K562 (cell line): ENCODE results near the gene SEMA6B. TPM values are rescaled to one million over a fixed set of nuclear protein-coding genes. Genes with fewer than 3 reads are reported as not detected.

Experiments
- ATAC-seq: fragments of 200-7000 bp; cut with Tn5 transposase; 3 replicates; pipeline ENCODE4 v1.9.1; 2020; ENCODE audit warnings: moderate library complexity
- BruUV-seq: library from RNA; stranded (reverse); fragments of 400-500 nt; replicated peaks from 2 replicates; lab custom pipeline; 2021; lab: Mats Ljungman, UMichigan
- CTCF ChIA-PET: fragments of 300-600 bp; formaldehyde crosslinking; extraction: SDS; loops from one replicate; lab custom pipeline; 2021; ENCODE audit warnings: low intra/inter-chr PET ratio; lab: Yijun Ruan, JAX
- POLR2A ChIA-PET: fragments of 300-600, 350-650 bp; sonication (Branson Sonifier 250); formaldehyde crosslinking; extraction: SDS; loops from one replicate; lab custom pipeline; 2021; ENCODE audit warnings: antibody characterized with exemption, inconsistent platforms; lab: Yijun Ruan, JAX
- DNase-seq, 4 experiments: peaks; one replicate each; pipeline versions ENCODE4 v3.0.0 to v3.0.0-alpha.2; 2011 to 2018; ENCODE audit warnings: low spot score in 3 of 4, mixed read lengths in 3 of 4; ENCODE audit errors: extremely low read depth in 1 of 4
- FAIRE-seq: peaks from 2 replicates; lab custom pipeline; 2011; peaks lifted over from hg19 to GRCh38; lab: Jason Lieb, UNC
- H2AFZ ChIP-seq: 2 replicates; pipeline ENCODE4 v1.6.0; 2011; ENCODE audit warnings: low read depth, low read length, control low read depth, inconsistent platforms
- H3K27ac ChIP-seq: fragments of 200-600 bp; 3 replicates; pipeline ENCODE4 v1.8.0; 2011; ENCODE audit warnings: low read depth, mild to moderate bottlenecking, control low read depth, inconsistent platforms, low read length, moderate library complexity, mixed read lengths; ENCODE audit errors: extremely low read depth
- H3K27me3 ChIP-seq, 2 experiments: fragments of 300-600 bp in 1 of 2; 2 replicates in 1 of 2; 3 replicates in 1 of 2; pipeline versions ENCODE4 v1.6.0 to v1.8.0; 2011; ENCODE audit warnings: inconsistent platforms in 2 of 2, low read length in 2 of 2, mild to moderate bottlenecking in 1 of 2, mixed read lengths in 1 of 2, moderate library complexity in 1 of 2; ENCODE audit not compliant: control insufficient read depth in 2 of 2, insufficient read depth in 2 of 2
- H3K36me3 ChIP-seq: fragments of 300-600 bp; 3 replicates; pipeline ENCODE4 v1.8.0; 2011; ENCODE audit warnings: mild to moderate bottlenecking, low read length, inconsistent platforms; ENCODE audit not compliant: control insufficient read depth, insufficient read depth
- H3K4me1 ChIP-seq, 2 experiments: fragments of 200-600 bp in 1 of 2; replicated peaks in 1 of 2; 2 replicates in 1 of 2; 3 replicates in 1 of 2; pipeline versions ENCODE4 v1.5.1 to v1.8.0; 2011; ENCODE audit warnings: inconsistent platforms in 2 of 2, low read length in 2 of 2, mild to moderate bottlenecking in 1 of 2, mixed read lengths in 1 of 2, moderate library complexity in 1 of 2; ENCODE audit not compliant: control insufficient read depth in 2 of 2, insufficient read depth in 2 of 2
- H3K4me2 ChIP-seq: 2 replicates; pipeline ENCODE4 v1.6.1; 2011; ENCODE audit warnings: low read length, control low read depth, inconsistent platforms, mixed read lengths; ENCODE audit not compliant: insufficient read depth
- H3K4me3 ChIP-seq: fragments of 200-600 bp; sonication (generic), shearing (Covaris generic); 2 replicates; pipeline ENCODE4 v1.5.1; 2016; ENCODE audit warnings: control low read depth, inconsistent platforms
- H3K79me2 ChIP-seq: fragments of 200-600 bp; 3 replicates; pipeline ENCODE4 v1.8.0; 2011; ENCODE audit warnings: low read length, inconsistent platforms; ENCODE audit not compliant: control insufficient read depth, insufficient read depth
- H3K9ac ChIP-seq, 2 experiments: 2 replicates each; pipeline versions ENCODE4 v1.6.0 to v1.6.1; 2011; ENCODE audit warnings: low read depth in 2 of 2, low read length in 2 of 2, control low read depth in 1 of 2, inconsistent platforms in 1 of 2, mild to moderate bottlenecking in 1 of 2, mixed read lengths in 1 of 2; ENCODE audit not compliant: insufficient read depth in 1 of 2
- H3K9me1 ChIP-seq: one replicate; pipeline ENCODE4 v1.6.0; 2011; ENCODE audit warnings: inconsistent platforms, mild to moderate bottlenecking, low read length, moderate library complexity; ENCODE audit not compliant: control insufficient read depth, insufficient read depth
- H3K9me3 ChIP-seq: replicated peaks from 2 replicates; pipeline ENCODE4 v1.5.1; 2011; ENCODE audit warnings: low read depth, low read length, inconsistent platforms; ENCODE audit not compliant: control insufficient read depth, insufficient read depth
- H4K20me1 ChIP-seq: replicated peaks from 2 replicates; pipeline ENCODE4 v1.6.1; 2011; ENCODE audit warnings: low read length, inconsistent platforms, mixed read lengths; ENCODE audit not compliant: control insufficient read depth, insufficient read depth
- BCOR ChIP-seq: fragments of 450-650 bp; IDR thresholded peaks from 2 replicates; pipeline ENCODE4 v1.6.1; 2016
- DACH1 ChIP-seq: fragments of 450-650 bp; IDR thresholded peaks from 2 replicates; pipeline ENCODE4 v1.6.1; 2018; ENCODE audit not compliant: partially characterized antibody
- DMBX1 ChIP-seq: fragments of 250-450 bp; sonication (Bioruptor Pico); IDR thresholded peaks from 2 replicates; pipeline ENCODE4 v1.8.0; 2022; ENCODE audit warnings: inconsistent platforms, mild to moderate bottlenecking, moderate library complexity, borderline replicate concordance
- TFAM ChIP-seq: fragments of 250-450 bp; sonication (Bioruptor Pico); conservative IDR thresholded peaks from 2 replicates; pipeline ENCODE4 v1.5.0; 2021; ENCODE audit warnings: mild to moderate bottlenecking, moderate library complexity
- ZNF282 ChIP-seq: sonication (generic); formaldehyde crosslinking; IDR thresholded peaks from 2 replicates; pipeline ENCODE4 v1.8.1; 2023; ENCODE audit warnings: missing genetic modification reagents
- WGBS: fragments of 100-300 bp; shearing (Covaris generic); methylation state at CpG from one replicate; pipeline ENCODE4 v1.1.6; 2016; ENCODE audit warnings: low coverage, mixed read lengths; ENCODE audit not compliant: insufficient coverage; ENCODE audit errors: missing lambda C conversion rate; 5-methylcytosine and 5-hydroxymethylcytosine counted together
- in situ Hi-C: fragments of 300-500 bp; cut with MboI; formaldehyde crosslinking; loops from 4 replicates; pipeline ENCODE4 v1.15.0; 2018; ENCODE audit warnings: inconsistent platforms, mixed read lengths
- intact Hi-C: fragments of 100-400 bp; cut with micrococcal nuclease; formaldehyde crosslinking; loops from 2 replicates; pipeline ENCODE4 v1.14.2; 2022
- polyA plus RNA-seq, 8 experiments: library from polyadenylated mRNA; depleted of rRNA in 4 of 8; stranded (reverse) in 5 of 8; unstranded in 3 of 8; fragments of >200 nt; fragmentation: Nextera tagmentation in 2 of 8; fragmentation: Illumina TruSeq in 1 of 8; extraction: Ambion mirVana in 2 of 8; extraction: Trizol in 1 of 8; gene quantifications; 2 replicates each; pipeline versions ENCODE4 v1.2.1 to v1.2.3, GENCODE V29; 2011 to 2014; ENCODE audit warnings: inconsistent platforms in 1 of 8, missing spikeins in 1 of 8
- total RNA-seq, 7 experiments: library from RNA; depleted of rRNA in 6 of 7; stranded (reverse); fragments of >200 nt in 6 of 7; fragmentation: Illumina TruSeq in 2 of 7; extraction: Trizol in 2 of 7; gene quantifications; 2 replicates each; pipeline versions ENCODE4 v1.2.1 to v1.2.3, GENCODE V29; 2011 to 2021; ENCODE audit warnings: low replicate concordance in 1 of 7
- TF ChIP-seq, protein P1 (sequence below): fragments of 150-350 bp; conservative IDR thresholded peaks from 2 replicates; pipeline ENCODE4 v1.6.1; 2014; ENCODE audit warnings: low read length
- TF ChIP-seq, protein P2 (sequence below): sonication (generic); formaldehyde crosslinking; IDR thresholded peaks from 2 replicates; pipeline ENCODE4 v1.9.0; 2022; ENCODE audit warnings: mild to moderate bottlenecking, missing genetic modification reagents
- TF ChIP-seq, protein P3 (sequence below): fragments of 250-450 bp; sonication (Bioruptor Pico); IDR thresholded peaks from 2 replicates; pipeline ENCODE4 v1.5.0; 2021; ENCODE audit warnings: mild to moderate bottlenecking, moderate library complexity
- TF ChIP-seq, protein P4 (sequence below): sonication (generic); formaldehyde crosslinking; IDR thresholded peaks from 2 replicates; pipeline ENCODE4 v1.8.1; 2022; ENCODE audit warnings: missing genetic modification reagents
- TF ChIP-seq, protein P5 (sequence below): fragments of 200-800 bp; sonication (Bioruptor generic); IDR thresholded peaks from 2 replicates; pipeline ENCODE4 v1.6.1; 2017; ENCODE audit warnings: missing genetic modification characterization, missing compliant biosample characterization

Gene SEMA6B
- total and polyA plus RNA-seq, 9 of the 15 experiments (the other 6 are each of a cell fraction or from before 2014, with no cell fraction given), result 0.65 to 4.6 (median 2.5) TPM; not detected in 2

DNA sequence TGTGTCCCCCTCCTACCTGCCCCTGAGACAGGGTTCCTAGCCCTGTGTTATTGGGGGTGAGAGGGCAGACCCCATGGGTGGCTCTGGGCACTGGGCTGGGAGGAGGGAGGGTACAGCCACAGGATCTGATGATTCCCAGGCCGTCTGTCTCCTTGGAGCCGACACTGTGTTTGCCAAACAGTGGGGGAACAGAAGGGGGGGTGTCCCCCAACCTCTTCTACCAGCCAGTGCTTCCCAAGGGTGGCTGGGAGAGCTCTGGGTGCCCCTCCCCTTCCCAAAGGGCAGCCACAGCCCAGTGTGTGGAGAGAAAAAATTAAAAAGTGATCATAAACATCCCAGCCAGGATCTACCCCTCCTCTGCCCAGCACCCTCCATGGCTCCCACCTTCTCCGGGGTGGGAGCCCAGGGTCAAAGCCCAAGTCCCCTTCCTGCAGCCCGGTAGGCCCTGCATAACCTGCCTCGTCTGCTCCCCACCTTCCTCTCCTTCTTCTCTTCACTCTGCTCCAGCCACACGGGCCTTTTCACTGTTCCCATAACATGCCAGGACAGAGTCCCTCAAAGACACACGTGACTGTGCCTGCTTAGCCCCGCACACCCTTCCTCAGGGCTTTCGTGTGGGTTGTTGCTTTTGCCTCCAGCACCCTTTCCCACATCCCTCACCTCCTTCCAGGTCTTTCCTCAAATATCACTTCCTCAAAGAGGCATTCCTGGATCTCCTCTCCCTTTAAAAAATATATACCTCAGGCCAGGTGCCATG lies 39.8 kb downstream of the SEMA6B start:
- Histone ChIP-seq H3K9me3 (no peaks in the 10 kb centered on the region), H3K4me3 (no peak overlapping the region), H3K9me1 (no peaks in the 10 kb centered on the region), H4K20me1 (0 out of 2 replicates have a peak, but pooled peaks cover 3% of the 10 kb centered on the region), H3K27ac (no peak overlapping the region), H3K79me2 (no peaks in the 10 kb centered on the region), H3K9ac (0 out of 4 replicates have a peak overlapping the region, but pooled peaks of 1 of the 2 experiments have one; percentile 17), H3K4me2 (no peak overlapping the region), H3K27me3 (peaks cover 4 to 14% of the 10 kb centered on the region in 2 experiments; a peak in 3 of 5 replicates), H2AFZ (no peak overlapping the region), H3K4me1 (peaks cover 0 to 38% of the 10 kb centered on the region in 2 experiments; a peak in 2 of 5 replicates), H3K36me3 (no peaks in the 10 kb centered on the region)
- ChIA-PET CTCF (no interaction called here), POLR2A (no interaction called here)
- FAIRE-seq (no peak), ATAC-seq (no peak), DNase-seq (no peak)
- BruUV-seq, result no TSS peak
- intact Hi-C loops (no loop called here), in situ Hi-C loops (loop anchor here (5.0 kb wide), 1 partner anchor 247 kb away; no protein-coding TSS in a partner anchor)
- whole genome bisulfite sequencing, result 12% methylated on average over 9 of the region's 9 CpGs
- no peak for TF ChIP-seq TFAM (CRISPR knock-in tag)
- TF ChIP-seq, protein P1, sequence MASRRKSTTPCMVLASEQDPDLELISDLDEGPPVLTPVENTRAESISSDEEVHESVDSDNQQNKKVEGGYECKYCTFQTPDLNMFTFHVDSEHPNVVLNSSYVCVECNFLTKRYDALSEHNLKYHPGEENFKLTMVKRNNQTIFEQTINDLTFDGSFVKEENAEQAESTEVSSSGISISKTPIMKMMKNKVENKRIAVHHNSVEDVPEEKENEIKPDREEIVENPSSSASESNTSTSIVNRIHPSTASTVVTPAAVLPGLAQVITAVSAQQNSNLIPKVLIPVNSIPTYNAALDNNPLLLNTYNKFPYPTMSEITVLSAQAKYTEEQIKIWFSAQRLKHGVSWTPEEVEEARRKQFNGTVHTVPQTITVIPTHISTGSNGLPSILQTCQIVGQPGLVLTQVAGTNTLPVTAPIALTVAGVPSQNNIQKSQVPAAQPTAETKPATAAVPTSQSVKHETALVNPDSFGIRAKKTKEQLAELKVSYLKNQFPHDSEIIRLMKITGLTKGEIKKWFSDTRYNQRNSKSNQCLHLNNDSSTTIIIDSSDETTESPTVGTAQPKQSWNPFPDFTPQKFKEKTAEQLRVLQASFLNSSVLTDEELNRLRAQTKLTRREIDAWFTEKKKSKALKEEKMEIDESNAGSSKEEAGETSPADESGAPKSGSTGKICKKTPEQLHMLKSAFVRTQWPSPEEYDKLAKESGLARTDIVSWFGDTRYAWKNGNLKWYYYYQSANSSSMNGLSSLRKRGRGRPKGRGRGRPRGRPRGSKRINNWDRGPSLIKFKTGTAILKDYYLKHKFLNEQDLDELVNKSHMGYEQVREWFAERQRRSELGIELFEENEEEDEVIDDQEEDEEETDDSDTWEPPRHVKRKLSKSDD, result no peak
- TF ChIP-seq, protein P2, sequence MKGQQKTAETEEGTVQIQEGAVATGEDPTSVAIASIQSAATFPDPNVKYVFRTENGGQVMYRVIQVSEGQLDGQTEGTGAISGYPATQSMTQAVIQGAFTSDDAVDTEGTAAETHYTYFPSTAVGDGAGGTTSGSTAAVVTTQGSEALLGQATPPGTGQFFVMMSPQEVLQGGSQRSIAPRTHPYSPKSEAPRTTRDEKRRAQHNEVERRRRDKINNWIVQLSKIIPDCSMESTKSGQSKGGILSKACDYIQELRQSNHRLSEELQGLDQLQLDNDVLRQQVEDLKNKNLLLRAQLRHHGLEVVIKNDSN (CRISPR knock-in tag), result peak; percentile 39; the same call in 1 of the 2 replicates
- peak; percentile 20; the same call in 1 of the 2 replicates for TF ChIP-seq BCOR
- TF ChIP-seq, protein P3, sequence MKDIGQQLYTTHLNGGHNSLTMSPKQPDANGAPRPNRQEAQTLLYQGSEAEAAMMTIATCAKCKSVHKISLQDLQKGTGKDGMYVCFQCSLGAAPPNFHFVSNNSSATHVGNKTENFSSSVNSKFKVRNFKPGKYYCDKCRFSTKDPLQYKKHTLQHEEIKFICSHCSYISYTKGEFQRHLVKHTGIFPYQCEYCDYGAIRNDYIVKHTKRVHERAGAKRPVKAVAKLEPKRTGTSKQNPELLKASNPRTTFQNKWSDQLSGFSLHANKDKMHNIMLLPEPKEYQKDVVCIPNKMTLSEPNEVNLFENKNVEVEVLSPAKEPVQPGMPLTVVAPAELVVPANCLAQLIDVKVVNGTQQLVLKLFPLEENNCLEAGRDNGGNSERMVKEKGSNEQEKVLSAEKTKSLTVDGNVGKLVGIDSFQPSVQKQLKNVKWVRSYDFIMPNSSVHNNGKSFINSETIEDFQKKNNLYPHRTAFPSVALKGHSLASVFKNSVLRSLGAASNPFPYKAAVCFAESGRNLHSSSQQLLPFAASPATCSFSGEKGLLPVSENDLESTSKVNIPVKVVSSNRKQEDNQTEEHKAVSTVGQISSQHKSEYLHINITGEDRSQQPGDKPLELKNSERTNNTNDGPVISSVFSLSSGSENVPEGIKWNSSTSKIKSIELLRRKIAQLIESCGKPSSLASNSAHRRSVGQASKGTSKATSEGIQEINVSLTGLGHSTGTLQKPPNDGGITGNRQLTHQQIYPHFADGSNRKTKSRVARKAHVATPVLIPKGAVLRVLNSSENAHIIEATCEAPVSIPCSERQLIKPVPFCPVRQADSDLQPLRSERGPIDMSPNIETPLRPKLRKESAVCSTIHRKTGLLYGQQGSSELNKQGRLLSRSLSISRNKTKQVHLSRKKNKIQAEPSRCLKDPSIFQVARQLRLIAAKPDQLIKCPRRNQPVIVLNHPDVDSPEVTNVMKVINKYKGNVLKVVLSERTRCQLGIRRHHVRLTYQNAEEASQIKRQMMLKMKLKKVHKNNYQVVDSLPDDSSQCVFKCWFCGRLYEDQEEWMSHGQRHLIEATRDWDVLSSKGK (CRISPR knock-in tag), result no peak
- TF ChIP-seq, protein P4, sequence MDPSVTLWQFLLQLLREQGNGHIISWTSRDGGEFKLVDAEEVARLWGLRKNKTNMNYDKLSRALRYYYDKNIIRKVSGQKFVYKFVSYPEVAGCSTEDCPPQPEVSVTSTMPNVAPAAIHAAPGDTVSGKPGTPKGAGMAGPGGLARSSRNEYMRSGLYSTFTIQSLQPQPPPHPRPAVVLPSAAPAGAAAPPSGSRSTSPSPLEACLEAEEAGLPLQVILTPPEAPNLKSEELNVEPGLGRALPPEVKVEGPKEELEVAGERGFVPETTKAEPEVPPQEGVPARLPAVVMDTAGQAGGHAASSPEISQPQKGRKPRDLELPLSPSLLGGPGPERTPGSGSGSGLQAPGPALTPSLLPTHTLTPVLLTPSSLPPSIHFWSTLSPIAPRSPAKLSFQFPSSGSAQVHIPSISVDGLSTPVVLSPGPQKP (CRISPR knock-in tag), result no peak
- no peak for TF ChIP-seq DACH1
- TF ChIP-seq ZNF282 (CRISPR knock-in tag), result no peak
- TF ChIP-seq, protein P5, sequence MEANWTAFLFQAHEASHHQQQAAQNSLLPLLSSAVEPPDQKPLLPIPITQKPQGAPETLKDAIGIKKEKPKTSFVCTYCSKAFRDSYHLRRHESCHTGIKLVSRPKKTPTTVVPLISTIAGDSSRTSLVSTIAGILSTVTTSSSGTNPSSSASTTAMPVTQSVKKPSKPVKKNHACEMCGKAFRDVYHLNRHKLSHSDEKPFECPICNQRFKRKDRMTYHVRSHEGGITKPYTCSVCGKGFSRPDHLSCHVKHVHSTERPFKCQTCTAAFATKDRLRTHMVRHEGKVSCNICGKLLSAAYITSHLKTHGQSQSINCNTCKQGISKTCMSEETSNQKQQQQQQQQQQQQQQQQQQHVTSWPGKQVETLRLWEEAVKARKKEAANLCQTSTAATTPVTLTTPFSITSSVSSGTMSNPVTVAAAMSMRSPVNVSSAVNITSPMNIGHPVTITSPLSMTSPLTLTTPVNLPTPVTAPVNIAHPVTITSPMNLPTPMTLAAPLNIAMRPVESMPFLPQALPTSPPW, result peak; percentile 53
- TF ChIP-seq DMBX1, result no peak
